Measurements from ENCODE around the gene KAT5.

GRCh38 chr11:65745049-65745448 lies 33.0 kb downstream of the KAT5 start:
- no peak for TF ChIP-seq CTCF (IDR thresholded peaks at IDR 0.05; ENCODE audit: low read depth, low read length, poor library complexity, severe bottlenecking)
- TF ChIP-seq EZH2phosphoT487 (IDR thresholded peaks at IDR 0.05; ENCODE audit: borderline replicate concordance, low read length) = no peak
